ENCODE measurements around the gene NBPF14.
"Not testable (repeated sequence)": the region's sequence is repeated elsewhere in the genome, so short reads cannot be mapped to it uniquely, and the experiment has no call there.

Gene NBPF14, protein sequence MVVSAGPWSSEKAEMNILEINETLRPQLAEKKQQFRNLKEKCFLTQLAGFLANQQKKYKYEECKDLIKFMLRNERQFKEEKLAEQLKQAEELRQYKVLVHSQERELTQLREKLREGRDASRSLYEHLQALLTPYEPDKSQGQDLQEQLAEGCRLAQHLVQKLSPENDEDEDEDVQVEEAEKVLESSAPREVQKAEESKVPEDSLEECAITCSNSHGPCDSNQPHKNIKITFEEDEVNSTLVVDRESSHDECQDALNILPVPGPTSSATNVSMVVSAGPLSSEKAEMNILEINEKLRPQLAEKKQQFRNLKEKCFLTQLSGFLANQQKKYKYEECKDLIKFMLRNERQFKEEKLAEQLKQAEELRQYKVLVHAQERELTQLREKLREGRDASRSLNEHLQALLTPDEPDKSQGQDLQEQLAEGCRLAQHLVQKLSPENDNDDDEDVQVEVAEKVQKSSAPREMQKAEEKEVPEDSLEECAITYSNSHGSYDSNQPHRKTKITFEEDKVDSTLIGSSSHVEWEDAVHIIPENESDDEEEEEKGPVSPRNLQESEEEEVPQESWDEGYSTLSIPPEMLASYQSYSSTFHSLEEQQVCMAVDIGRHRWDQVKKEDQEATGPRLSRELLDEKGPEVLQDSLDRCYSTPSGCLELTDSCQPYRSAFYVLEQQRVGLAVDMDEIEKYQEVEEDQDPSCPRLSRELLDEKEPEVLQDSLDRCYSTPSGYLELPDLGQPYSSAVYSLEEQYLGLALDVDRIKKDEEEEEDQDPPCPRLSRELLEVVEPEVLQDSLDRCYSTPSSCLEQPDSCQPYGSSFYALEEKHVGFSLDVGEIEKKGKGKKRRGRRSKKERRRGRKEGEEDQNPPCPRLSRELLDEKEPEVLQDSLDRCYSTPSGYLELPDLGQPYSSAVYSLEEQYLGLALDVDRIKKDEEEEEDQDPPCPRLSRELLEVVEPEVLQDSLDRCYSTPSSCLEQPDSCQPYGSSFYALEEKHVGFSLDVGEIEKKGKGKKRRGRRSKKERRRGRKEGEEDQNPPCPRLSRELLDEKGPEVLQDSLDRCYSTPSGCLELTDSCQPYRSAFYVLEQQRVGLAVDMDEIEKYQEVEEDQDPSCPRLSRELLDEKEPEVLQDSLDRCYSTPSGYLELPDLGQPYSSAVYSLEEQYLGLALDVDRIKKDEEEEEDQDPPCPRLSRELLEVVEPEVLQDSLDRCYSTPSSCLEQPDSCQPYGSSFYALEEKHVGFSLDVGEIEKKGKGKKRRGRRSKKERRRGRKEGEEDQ (N-terminal part only)
- total RNA-seq = 8.0 to 13.4 reads per million in 2 experiments

DNA sequence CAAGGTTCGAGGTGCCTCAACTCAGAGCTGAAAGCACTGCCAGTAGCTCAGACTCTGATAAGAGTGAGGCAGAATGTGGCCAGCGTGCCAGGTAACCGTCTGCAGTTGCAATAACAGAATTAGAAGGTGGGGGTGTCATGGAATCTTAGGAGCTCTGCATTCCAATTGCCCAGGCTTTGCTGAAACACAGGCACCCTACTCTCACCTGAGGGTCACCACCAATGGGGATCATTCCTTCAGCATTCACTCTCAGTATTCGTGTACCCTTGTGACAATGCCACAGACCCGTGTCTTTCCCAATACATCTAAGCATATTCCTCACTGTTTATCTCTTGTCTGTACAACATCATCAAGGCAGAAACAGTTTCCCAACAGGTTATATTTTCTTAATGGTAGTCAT, at the start of gene NBPF14:
Gene NBPF14 (minus strand): TSS at position 101 of the 400 bp plus-strand sequence. CDS start 294 bp downstream, outside the sequence.
- not testable (repeated sequence) for DNase-seq (ENCODE audit: low read depth)

DNA sequence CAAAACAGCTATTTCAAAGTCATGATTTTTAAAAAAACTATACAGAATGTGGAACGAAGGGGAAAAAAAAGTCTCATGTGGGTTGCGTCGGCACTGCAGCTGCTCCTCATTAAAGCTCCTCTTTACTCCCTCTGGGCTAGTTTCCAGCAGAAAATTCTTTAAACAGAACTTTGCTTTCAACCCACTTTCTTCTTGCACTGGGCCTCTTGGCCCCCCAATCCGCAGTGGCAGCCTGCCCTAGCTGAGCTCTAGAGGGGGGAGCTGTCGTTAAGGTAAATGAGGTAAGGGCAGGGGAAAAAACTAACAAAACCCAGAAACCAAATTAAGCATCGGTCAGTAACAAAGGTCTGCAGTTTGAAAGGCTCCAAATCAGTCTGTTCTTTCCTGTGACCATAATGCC, 29.6 kb upstream of the NBPF14 start:
- not testable (repeated sequence) for DNase-seq (ENCODE audit: low read depth)

DNA sequence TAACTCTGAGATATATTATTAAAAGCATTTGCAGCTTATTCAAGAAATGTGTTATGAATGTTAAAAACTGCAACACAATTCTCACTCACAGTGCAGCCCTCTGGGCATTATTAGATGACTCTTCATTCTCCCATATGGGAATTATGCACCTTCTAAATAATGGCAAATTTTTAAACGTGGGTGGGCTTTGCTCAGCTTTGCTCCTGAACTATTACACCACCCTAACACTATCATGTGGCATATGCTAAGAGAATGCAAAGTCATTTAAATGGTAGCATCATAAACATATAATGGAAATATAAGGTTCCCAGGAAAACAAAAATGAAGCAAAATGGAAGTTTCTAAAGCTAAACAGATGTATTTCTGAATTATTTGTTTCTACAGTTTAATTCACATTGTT, 22.4 kb upstream of the NBPF14 start:
- not testable (repeated sequence) for DNase-seq (ENCODE audit: low read depth)

GRCh38 chr1:148605266-148605665, 9.5 kb upstream of the NBPF14 start:
- not testable (repeated sequence) for DNase-seq (ENCODE audit: low read depth)

GRCh38 chr1:148595360-148595759, 451 bp downstream of the NBPF14 start:
- not testable (repeated sequence) for DNase-seq (ENCODE audit: low read depth)

DNA sequence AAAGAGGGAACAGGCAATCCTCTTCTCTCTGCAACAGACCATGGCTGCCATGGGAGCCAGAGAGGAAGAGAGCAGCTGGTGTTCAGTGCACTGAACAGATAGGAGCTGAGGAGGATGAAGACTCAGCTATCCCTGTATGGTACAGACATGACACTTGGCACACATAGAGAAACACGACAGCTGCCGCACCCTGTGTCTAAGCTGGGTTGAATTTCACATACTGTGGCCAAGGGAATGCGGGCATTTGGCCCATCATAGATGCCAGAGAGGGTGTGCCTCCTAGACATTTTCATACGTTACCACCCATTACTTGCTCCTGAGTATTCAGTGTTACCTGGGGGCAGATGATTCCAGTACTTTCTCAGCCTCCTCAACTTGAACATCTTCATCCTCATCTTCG, 4.7 kb downstream of the NBPF14 start:
- DNase-seq (ENCODE audit: low read depth) = not testable (repeated sequence)

- DNase-seq (ENCODE audit: low read depth) = not testable (repeated sequence)
Observed at GRCh38 chr1:148532158-148532557, 63.7 kb downstream of the NBPF14 start.

- peak; percentile 49 for DNase-seq (ENCODE audit: low read depth)
Observed at GRCh38 chr1:148529101-148529567, 66.7 kb downstream of the NBPF14 start.

DNA sequence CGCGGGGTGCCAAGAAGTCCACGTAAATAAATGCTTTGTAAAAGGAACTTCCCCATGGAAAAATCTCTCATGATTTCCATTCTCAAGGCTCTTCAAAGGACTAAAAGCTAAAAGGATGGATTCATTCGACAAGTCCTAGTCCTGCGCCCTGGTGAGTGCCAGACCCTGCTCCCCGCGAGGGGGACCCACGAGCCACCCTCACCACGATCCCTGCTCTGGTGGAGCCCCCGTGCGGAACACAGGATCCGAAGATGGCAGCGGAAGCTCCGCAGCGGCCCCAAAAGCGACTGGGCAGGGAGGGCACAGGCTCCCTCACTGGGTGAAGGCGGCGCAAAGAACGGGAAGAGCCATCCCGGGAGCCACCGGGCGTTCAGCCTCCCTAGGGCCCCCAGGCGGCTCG, 67.2 kb downstream of the NBPF14 start:
- DNase-seq (ENCODE audit: low read depth) = not testable (repeated sequence)

- not testable (repeated sequence) for DNase-seq (ENCODE audit: low read depth)
Observed at GRCh38 chr1:148526587-148526986, 69.2 kb downstream of the NBPF14 start.

GRCh38 chr1:148523205-148524144, 72.3 kb downstream of the NBPF14 start:
- DNase-seq (ENCODE audit: low read depth) = not testable (repeated sequence)

DNA sequence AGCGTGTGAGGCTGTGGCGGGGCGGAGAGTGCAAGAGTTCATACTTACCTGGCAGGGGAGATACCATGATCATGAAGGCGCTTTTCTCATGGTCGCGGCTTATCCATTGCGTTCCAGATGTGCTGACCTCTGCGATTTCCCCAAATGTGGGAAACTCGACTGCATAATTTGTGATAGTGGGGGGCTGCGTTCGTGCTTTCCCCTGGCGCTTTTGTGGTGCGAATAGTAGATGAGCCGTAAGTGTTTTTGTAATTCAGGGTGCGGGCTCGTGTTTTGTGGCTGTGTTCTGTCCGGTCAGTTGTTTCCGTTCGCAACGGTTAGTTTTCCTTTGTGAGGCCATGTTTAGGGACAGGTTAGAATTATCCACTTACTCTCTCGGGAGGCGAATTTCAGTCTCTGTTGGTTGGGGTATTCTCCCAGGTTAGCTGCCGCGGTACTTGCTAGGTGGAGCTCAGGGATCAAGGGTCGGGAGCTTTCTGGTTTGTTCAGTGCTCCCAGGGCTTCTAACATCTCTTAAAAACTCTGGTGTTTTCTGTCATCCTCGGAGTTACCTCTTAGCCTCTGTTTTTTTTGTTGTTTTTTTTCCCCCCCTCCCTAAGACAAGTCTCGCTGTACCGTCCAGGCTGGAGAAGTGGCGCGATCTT, 73.1 kb downstream of the NBPF14 start:
- DNase-seq (ENCODE audit: low read depth) = peak; percentile 79

- DNase-seq (ENCODE audit: low read depth) = peak; percentile 81
Observed at GRCh38 chr1:148522072-148522471, 73.7 kb downstream of the NBPF14 start.

GRCh38 chr1:148514310-148514709, 81.5 kb downstream of the NBPF14 start:
- not testable (repeated sequence) for DNase-seq (ENCODE audit: low read depth)

GRCh38 chr1:148512571-148513184, 83.1 kb downstream of the NBPF14 start:
- DNase-seq (ENCODE audit: low read depth) = not testable (repeated sequence)

GRCh38 chr1:148493933-148494332, 101.9 kb downstream of the NBPF14 start:
- DNase-seq (ENCODE audit: low read depth) = not testable (repeated sequence)

GRCh38 chr1:148483029-148483428, 112.8 kb downstream of the NBPF14 start, which contains the start of gene PPIAL4G:
Gene PPIAL4G, minus strand, starts transcription at chr1:148483302. Its CDS starts 50 bp downstream, at chr1:148483252.
- not testable (repeated sequence) for DNase-seq (ENCODE audit: low read depth)
